Mucosa of descending colon (tissue), 3 donors: Measurements from ENCODE around the gene LMCD1. TPM values are rescaled to one million over a fixed set of nuclear protein-coding genes. Genes with fewer than 3 reads are reported as not detected.

Source experiments
- ATAC-seq: fragments of 200-7000 bp; cut with Tn5 transposase; one replicate; pipeline ENCODE4 v1.9.1; 2020; ENCODE audit warnings: mild to moderate bottlenecking, moderate library complexity
- DNase-seq, 3 donors: peaks; one replicate each; pipeline ENCODE4 v3.0.0-alpha.2; 2020
- H3K36me3 ChIP-seq: fragments of 200-600 bp; one replicate; pipeline ENCODE4 v1.8.0; 2021; ENCODE audit warnings: low read depth, mild to moderate bottlenecking
- H3K4me1 ChIP-seq: fragments of 200-600 bp; one replicate; pipeline ENCODE4 v1.8.0; 2021; ENCODE audit warnings: low read depth, mild to moderate bottlenecking
- H3K4me3 ChIP-seq: fragments of 200-600 bp; one replicate; pipeline ENCODE4 v1.8.0; 2021; ENCODE audit warnings: mild to moderate bottlenecking
- H3K9me3 ChIP-seq: fragments of 200-600 bp; one replicate; pipeline ENCODE4 v1.8.0; 2021; ENCODE audit warnings: mild to moderate bottlenecking
- intact Hi-C, 2 donors: fragments of 100-400 bp; cut with DNase I in 1 of 2; cut with micrococcal nuclease in 1 of 2; formaldehyde crosslinking; loops; one replicate each; pipeline versions ENCODE4 v1.11.0 to v1.11.1; 2022; cut with DNase I, micrococcal nuclease
- total RNA-seq, 3 donors: library from RNA; stranded (reverse); fragmentation: NEBNext Ultra II Directional in 2 of 3; extraction: Animal tissue kit (Norgen Biotek cat#: 25700) in 2 of 3; gene quantifications; one replicate each; pipeline versions ENCODE4 v1.2.1 to v1.2.4, GENCODE V29; 2021 to 2023
- TF ChIP-seq, protein P1 (sequence below): fragments of 200-600 bp; IDR thresholded peaks from one replicate; pipeline ENCODE4 v1.8.0; 2022; ENCODE audit warnings: antibody characterized with exemption, mild to moderate bottlenecking
- donor health status: DM: no; HTN: no; CAD: no; lungs with moderate emphysema.
- donor health status: DM: no; HTN: no; CAD: no.
- donor health status: DM: no; HTN: yes; CAD: no.

Gene LMCD1
- total RNA-seq, 3 donors from 2014 or later: 5.1 to 9.7 (median 7.2) TPM

DNA sequence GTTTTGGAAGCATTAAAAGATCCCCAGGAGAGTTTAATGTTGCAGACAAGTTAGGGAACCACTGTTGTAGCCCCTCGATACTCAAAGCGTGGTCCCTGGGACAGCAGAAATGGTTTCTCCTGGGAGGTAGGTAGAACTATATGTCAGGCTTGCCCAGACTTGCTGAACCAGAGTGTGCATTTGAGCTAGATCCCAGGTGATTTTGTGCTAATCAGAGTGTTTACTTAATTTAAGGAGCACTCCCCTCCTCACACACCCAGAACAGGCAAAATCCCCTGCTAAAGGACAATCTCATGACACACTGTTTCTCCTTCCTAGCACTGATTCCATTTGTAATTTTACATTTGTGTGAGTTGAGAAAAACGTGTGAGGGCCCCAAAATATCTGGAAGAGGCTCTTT is 24.3 kb downstream of the LMCD1 start:
- no peaks in the 10 kb centered on the region for H3K9me3 ChIP-seq
- intact Hi-C loops: no loop called here
- TF ChIP-seq, protein P1, sequence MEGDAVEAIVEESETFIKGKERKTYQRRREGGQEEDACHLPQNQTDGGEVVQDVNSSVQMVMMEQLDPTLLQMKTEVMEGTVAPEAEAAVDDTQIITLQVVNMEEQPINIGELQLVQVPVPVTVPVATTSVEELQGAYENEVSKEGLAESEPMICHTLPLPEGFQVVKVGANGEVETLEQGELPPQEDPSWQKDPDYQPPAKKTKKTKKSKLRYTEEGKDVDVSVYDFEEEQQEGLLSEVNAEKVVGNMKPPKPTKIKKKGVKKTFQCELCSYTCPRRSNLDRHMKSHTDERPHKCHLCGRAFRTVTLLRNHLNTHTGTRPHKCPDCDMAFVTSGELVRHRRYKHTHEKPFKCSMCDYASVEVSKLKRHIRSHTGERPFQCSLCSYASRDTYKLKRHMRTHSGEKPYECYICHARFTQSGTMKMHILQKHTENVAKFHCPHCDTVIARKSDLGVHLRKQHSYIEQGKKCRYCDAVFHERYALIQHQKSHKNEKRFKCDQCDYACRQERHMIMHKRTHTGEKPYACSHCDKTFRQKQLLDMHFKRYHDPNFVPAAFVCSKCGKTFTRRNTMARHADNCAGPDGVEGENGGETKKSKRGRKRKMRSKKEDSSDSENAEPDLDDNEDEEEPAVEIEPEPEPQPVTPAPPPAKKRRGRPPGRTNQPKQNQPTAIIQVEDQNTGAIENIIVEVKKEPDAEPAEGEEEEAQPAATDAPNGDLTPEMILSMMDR: no peak
- no peak for ATAC-seq
- no peaks in the 10 kb centered on the region for H3K4me1 ChIP-seq
- H3K4me3 ChIP-seq: no peak overlapping the region
- no peaks in the 10 kb centered on the region for H3K36me3 ChIP-seq
- DNase-seq: no peak

DNA sequence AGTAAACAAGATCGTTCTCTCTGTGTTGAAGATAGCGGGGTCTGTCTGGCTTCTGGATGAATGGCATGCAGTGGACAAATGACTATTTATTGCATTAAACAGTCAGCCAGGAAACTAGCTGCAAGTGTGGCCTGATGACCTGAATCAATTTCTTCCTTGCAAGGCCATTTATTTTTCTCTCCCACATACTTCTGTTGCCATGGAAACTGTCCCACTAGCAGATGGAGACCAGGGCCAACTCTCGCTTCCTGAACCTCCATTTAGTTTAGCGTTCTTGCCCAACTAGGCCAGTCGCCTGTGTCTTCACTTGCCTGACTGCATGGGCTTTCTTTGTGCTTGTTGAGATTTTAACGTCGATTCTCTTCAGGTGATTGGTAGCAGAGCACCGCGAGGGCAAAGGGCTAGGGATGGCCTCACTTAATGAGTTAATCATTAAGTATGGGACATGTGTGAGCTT is 27.6 kb downstream of the LMCD1 start:
- no peak overlapping the region for H3K4me3 ChIP-seq
- TF ChIP-seq, protein P1: no peak
- intact Hi-C loops: no loop called here
- no peaks in the 10 kb centered on the region for H3K36me3 ChIP-seq
- no peaks in the 10 kb centered on the region for H3K9me3 ChIP-seq
- no peak for DNase-seq
- peak; percentile 30 for ATAC-seq
- H3K4me1 ChIP-seq: no peaks in the 10 kb centered on the region

DNA sequence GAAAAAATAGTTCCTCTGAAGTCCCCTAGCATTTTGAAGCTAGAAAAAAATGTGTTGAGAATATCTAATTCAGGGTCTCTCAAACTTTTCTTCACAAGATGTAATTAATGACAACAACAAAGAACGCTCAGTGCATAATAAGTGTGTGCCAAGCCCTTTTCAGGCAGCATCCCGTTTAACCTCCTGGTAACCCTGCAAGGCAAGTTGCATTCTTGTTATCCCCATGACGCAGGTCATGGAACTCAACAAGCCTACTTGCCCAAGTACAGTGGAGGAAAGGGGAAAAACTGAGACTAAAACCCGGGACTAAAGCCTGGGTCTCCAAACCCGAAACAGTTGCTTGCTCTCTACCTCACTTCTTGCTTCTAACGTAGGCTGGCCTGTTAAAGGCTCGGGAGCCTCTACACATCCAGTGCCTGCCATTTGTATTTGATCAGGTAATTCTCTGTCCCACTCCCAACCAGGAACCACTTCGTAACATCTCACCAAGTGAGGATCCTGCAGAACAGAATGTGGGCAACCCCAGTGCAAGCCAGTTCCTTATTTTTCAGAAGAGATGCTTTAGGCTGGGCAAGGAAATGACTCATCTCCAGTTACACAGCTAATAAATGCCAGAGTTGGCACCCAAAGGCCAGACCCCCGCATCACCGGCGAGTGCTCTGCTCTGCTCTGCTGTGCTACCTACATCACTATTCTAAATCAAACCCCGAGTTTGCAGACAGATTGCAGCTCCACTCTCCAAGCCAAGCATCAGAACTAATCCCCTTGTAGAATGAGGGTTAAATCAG is 28.3 kb downstream of the LMCD1 start:
- peak; percentile 11 for ATAC-seq

DNA sequence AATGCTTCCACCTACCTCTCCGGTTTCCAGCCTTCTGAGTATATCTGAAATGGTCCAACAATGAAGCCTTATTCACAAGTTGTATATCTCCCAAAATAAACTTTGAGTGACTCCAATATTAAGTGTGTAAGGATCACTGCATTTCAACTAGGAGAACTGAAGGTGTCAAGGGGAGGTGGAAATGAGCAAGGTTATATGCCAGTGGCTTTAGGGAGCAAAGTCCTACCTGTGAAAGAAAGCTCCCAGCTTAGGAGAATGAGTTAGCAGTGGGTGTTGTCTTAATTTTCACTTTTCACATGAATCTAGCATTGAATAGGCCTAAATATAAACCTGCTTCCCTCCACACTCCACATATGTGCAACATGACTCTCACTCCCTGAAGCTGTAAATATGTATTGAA is 29.0 kb downstream of the LMCD1 start:
- H3K4me3 ChIP-seq: no peak overlapping the region
- no peak for ATAC-seq
- intact Hi-C loops: no loop called here
- no peak for DNase-seq
- H3K36me3 ChIP-seq: no peaks in the 10 kb centered on the region
- TF ChIP-seq, protein P1: no peak
- no peaks in the 10 kb centered on the region for H3K4me1 ChIP-seq
- no peaks in the 10 kb centered on the region for H3K9me3 ChIP-seq

More for the DNA sequence above, 28.3 kb downstream of the LMCD1 start:
- no peak overlapping the region for H3K4me3 ChIP-seq
- TF ChIP-seq, protein P1: no peak
- H3K36me3 ChIP-seq: no peaks in the 10 kb centered on the region
- no peak for DNase-seq
- no peaks in the 10 kb centered on the region for H3K9me3 ChIP-seq
- intact Hi-C loops: no loop called here
- H3K4me1 ChIP-seq: no peaks in the 10 kb centered on the region

DNA sequence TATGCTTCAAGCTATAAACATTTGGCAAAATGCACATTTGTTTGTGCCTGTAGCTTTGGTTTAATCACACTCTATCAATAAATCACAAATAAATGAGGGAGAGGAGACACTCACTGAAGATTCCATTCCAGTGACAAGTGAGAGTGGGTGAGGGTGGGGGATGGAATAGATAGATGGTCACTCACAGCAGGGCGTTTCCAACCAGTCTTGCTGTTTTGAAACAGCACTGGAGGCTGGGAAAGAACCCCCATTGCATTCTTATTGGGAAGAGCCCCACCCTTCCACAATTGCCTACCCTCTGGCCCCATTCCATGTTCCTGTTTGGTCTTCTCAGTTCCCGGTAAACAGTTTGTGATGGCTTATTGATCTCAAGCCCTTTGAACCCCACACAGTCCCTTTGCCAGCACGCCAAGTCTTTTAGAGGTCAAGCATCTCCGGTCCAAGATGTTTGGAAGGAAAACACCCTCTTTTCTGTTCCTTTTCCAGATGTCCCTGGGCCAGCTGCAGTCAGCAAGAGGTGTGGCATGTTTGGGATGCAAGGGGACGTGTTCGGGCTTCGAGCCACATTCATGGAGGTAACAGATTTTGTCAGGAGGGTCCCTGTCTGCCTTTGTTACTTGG is 30.7 kb downstream of the LMCD1 start:
- DNase-seq (no peak), ATAC-seq (peak; percentile 34)
- TF ChIP-seq, protein P1: no peak
- no peaks in the 10 kb centered on the region for H3K9me3 ChIP-seq
- no peaks in the 10 kb centered on the region for H3K36me3 ChIP-seq
- no peak overlapping the region for H3K4me3 ChIP-seq
- H3K4me1 ChIP-seq: no peaks in the 10 kb centered on the region
- intact Hi-C loops: no loop called here
